Inferior parietal cortex (tissue), 1 donor: ENCODE results near the gene CLIC5.
A peak's percentile ranks its signal among the peaks of the same experiment; 100 is the strongest.

Source experiments
- DNase-seq: peaks from one replicate; pipeline ENCODE4 v3.0.0-alpha.2; 2016; ENCODE audit errors: extremely low spot score

CLIC5 gene

GRCh38 chr6:45965007-45965406, 50.7 kb downstream of the CLIC5 start:
- no peak for DNase-seq

- no peak for DNase-seq
These were observed 51.4 kb downstream of the CLIC5 start for GRCh38 chr6:45964300-45964699.

GRCh38 chr6:45963896-45964295, 51.8 kb downstream of the CLIC5 start:
- no peak for DNase-seq

GRCh38 chr6:45961125-45961524, 54.5 kb downstream of the CLIC5 start:
- no peak for DNase-seq

GRCh38 chr6:45959534-45960145, 56.0 kb downstream of the CLIC5 start:
- no peak for DNase-seq

GRCh38 chr6:45956663-45957062, 59.0 kb downstream of the CLIC5 start:
- no peak for DNase-seq

- DNase-seq, result no peak
These were observed 59.5 kb downstream of the CLIC5 start for GRCh38 chr6:45956176-45956575.

- no peak for DNase-seq
These were observed 60.1 kb downstream of the CLIC5 start for GRCh38 chr6:45955597-45955996.

GRCh38 chr6:45952546-45952945, 63.1 kb downstream of the CLIC5 start:
- DNase-seq, result no peak

- DNase-seq, result no peak
These were observed 63.5 kb downstream of the CLIC5 start for GRCh38 chr6:45952168-45952529.

GRCh38 chr6:45951321-45952167, 64.1 kb downstream of the CLIC5 start:
- no peak for DNase-seq

- no peak for DNase-seq
These were observed 66.4 kb downstream of the CLIC5 start for GRCh38 chr6:45949256-45949655.

- DNase-seq, result no peak
These were observed 67.9 kb downstream of the CLIC5 start for GRCh38 chr6:45947807-45948206.

- DNase-seq, result no peak
These were observed 68.8 kb downstream of the CLIC5 start for GRCh38 chr6:45946887-45947286.

GRCh38 chr6:45946352-45946751, 69.3 kb downstream of the CLIC5 start:
- DNase-seq, result no peak

- DNase-seq, result no peak
These were observed 72.7 kb downstream of the CLIC5 start for GRCh38 chr6:45942953-45943352.

GRCh38 chr6:45933855-45934254, 81.8 kb downstream of the CLIC5 start:
- no peak for DNase-seq

GRCh38 chr6:45931232-45931631, 84.4 kb downstream of the CLIC5 start:
- DNase-seq, result no peak

- DNase-seq, result peak; percentile 83
These were observed 85.1 kb downstream of the CLIC5 start for GRCh38 chr6:45930420-45931040.

GRCh38 chr6:45929421-45930361, 86.0 kb downstream of the CLIC5 start:
- no peak for DNase-seq

GRCh38 chr6:45928721-45929305, 86.8 kb downstream of the CLIC5 start:
- DNase-seq, result no peak
